K562 (cell line): ENCODE measurements around the gene ADK. TPM values are rescaled to one million over a fixed set of nuclear protein-coding genes. Genes with fewer than 3 reads are reported as not detected.

Experiments
- ATAC-seq: fragments of 200-7000 bp; cut with Tn5 transposase; 3 replicates; pipeline ENCODE4 v1.9.1; 2020; ENCODE audit warnings: moderate library complexity
- BruUV-seq: library from RNA; stranded (reverse); fragments of 400-500 nt; replicated peaks from 2 replicates; lab custom pipeline; 2021; lab: Mats Ljungman, UMichigan
- CTCF ChIA-PET: fragments of 300-600 bp; formaldehyde crosslinking; extraction: SDS; loops from one replicate; lab custom pipeline; 2021; ENCODE audit warnings: low intra/inter-chr PET ratio; lab: Yijun Ruan, JAX
- POLR2A ChIA-PET: fragments of 300-600, 350-650 bp; sonication (Branson Sonifier 250); formaldehyde crosslinking; extraction: SDS; loops from one replicate; lab custom pipeline; 2021; ENCODE audit warnings: antibody characterized with exemption, inconsistent platforms; lab: Yijun Ruan, JAX
- DNase-seq, 4 experiments: peaks; one replicate each; pipeline versions ENCODE4 v3.0.0 to v3.0.0-alpha.2; 2011 to 2018; ENCODE audit warnings: low spot score in 3 of 4, mixed read lengths in 3 of 4; ENCODE audit errors: extremely low read depth in 1 of 4
- FAIRE-seq: peaks from 2 replicates; lab custom pipeline; 2011; peaks lifted over from hg19 to GRCh38; lab: Jason Lieb, UNC
- H2AFZ ChIP-seq: 2 replicates; pipeline ENCODE4 v1.6.0; 2011; ENCODE audit warnings: low read depth, low read length, control low read depth, inconsistent platforms
- H3K27ac ChIP-seq: fragments of 200-600 bp; 3 replicates; pipeline ENCODE4 v1.8.0; 2011; ENCODE audit warnings: low read depth, mild to moderate bottlenecking, control low read depth, inconsistent platforms, low read length, moderate library complexity, mixed read lengths; ENCODE audit errors: extremely low read depth
- H3K27me3 ChIP-seq, 2 experiments: fragments of 300-600 bp in 1 of 2; 2 replicates in 1 of 2; 3 replicates in 1 of 2; pipeline versions ENCODE4 v1.6.0 to v1.8.0; 2011; ENCODE audit warnings: inconsistent platforms in 2 of 2, low read length in 2 of 2, mild to moderate bottlenecking in 1 of 2, mixed read lengths in 1 of 2, moderate library complexity in 1 of 2; ENCODE audit not compliant: control insufficient read depth in 2 of 2, insufficient read depth in 2 of 2
- H3K36me3 ChIP-seq: fragments of 300-600 bp; 3 replicates; pipeline ENCODE4 v1.8.0; 2011; ENCODE audit warnings: mild to moderate bottlenecking, low read length, inconsistent platforms; ENCODE audit not compliant: control insufficient read depth, insufficient read depth
- H3K4me1 ChIP-seq, 2 experiments: fragments of 200-600 bp in 1 of 2; replicated peaks in 1 of 2; 2 replicates in 1 of 2; 3 replicates in 1 of 2; pipeline versions ENCODE4 v1.5.1 to v1.8.0; 2011; ENCODE audit warnings: inconsistent platforms in 2 of 2, low read length in 2 of 2, mild to moderate bottlenecking in 1 of 2, mixed read lengths in 1 of 2, moderate library complexity in 1 of 2; ENCODE audit not compliant: control insufficient read depth in 2 of 2, insufficient read depth in 2 of 2
- H3K4me2 ChIP-seq: 2 replicates; pipeline ENCODE4 v1.6.1; 2011; ENCODE audit warnings: low read length, control low read depth, inconsistent platforms, mixed read lengths; ENCODE audit not compliant: insufficient read depth
- H3K4me3 ChIP-seq: fragments of 200-600 bp; sonication (generic), shearing (Covaris generic); 2 replicates; pipeline ENCODE4 v1.5.1; 2016; ENCODE audit warnings: control low read depth, inconsistent platforms
- H3K79me2 ChIP-seq: fragments of 200-600 bp; 3 replicates; pipeline ENCODE4 v1.8.0; 2011; ENCODE audit warnings: low read length, inconsistent platforms; ENCODE audit not compliant: control insufficient read depth, insufficient read depth
- H3K9ac ChIP-seq, 2 experiments: 2 replicates each; pipeline versions ENCODE4 v1.6.0 to v1.6.1; 2011; ENCODE audit warnings: low read depth in 2 of 2, low read length in 2 of 2, control low read depth in 1 of 2, inconsistent platforms in 1 of 2, mild to moderate bottlenecking in 1 of 2, mixed read lengths in 1 of 2; ENCODE audit not compliant: insufficient read depth in 1 of 2
- H3K9me1 ChIP-seq: one replicate; pipeline ENCODE4 v1.6.0; 2011; ENCODE audit warnings: inconsistent platforms, mild to moderate bottlenecking, low read length, moderate library complexity; ENCODE audit not compliant: control insufficient read depth, insufficient read depth
- H3K9me3 ChIP-seq: replicated peaks from 2 replicates; pipeline ENCODE4 v1.5.1; 2011; ENCODE audit warnings: low read depth, low read length, inconsistent platforms; ENCODE audit not compliant: control insufficient read depth, insufficient read depth
- H4K20me1 ChIP-seq: replicated peaks from 2 replicates; pipeline ENCODE4 v1.6.1; 2011; ENCODE audit warnings: low read length, inconsistent platforms, mixed read lengths; ENCODE audit not compliant: control insufficient read depth, insufficient read depth
- E2F8 ChIP-seq: fragments of 450-650 bp; IDR thresholded peaks from 2 replicates; pipeline ENCODE4 v1.7.1; 2018; ENCODE audit warnings: mild to moderate bottlenecking, low read depth; ENCODE audit not compliant: partially characterized antibody
- FOSL1 ChIP-seq: fragments of 200-800 bp; sonication (Bioruptor generic); conservative IDR thresholded peaks from 2 replicates; pipeline ENCODE4 v1.6.1; 2016; ENCODE audit warnings: missing genetic modification characterization, missing compliant biosample characterization
- MEIS2 ChIP-seq: fragments of 450-650 bp; IDR thresholded peaks from 2 replicates; pipeline ENCODE4 v1.6.1; 2014; ENCODE audit warnings: mild to moderate bottlenecking; ENCODE audit not compliant: partially characterized antibody
- RFX1 ChIP-seq: fragments of 450-650 bp; IDR thresholded peaks from 2 replicates; pipeline ENCODE4 v1.6.1; 2016; ENCODE audit warnings: mild to moderate bottlenecking, moderate library complexity
- STAT5B ChIP-seq: fragments of 250-450 bp; sonication (Bioruptor Pico); IDR thresholded peaks from 2 replicates; pipeline ENCODE4 v1.8.0; 2021; ENCODE audit warnings: mild to moderate bottlenecking, inconsistent platforms
- ZFPM2 ChIP-seq: fragments of 250-450 bp; sonication (Bioruptor Pico); IDR thresholded peaks from 2 replicates; pipeline ENCODE4 v1.5.1; 2022; ENCODE audit warnings: mild to moderate bottlenecking
- ZNF407 ChIP-seq: fragments of 450-650 bp; IDR thresholded peaks from 2 replicates; pipeline ENCODE4 v1.6.1; 2016; ENCODE audit warnings: low read depth
- in situ Hi-C: fragments of 300-500 bp; cut with MboI; formaldehyde crosslinking; loops from 4 replicates; pipeline ENCODE4 v1.15.0; 2018; ENCODE audit warnings: inconsistent platforms, mixed read lengths
- intact Hi-C: fragments of 100-400 bp; cut with micrococcal nuclease; formaldehyde crosslinking; loops from 2 replicates; pipeline ENCODE4 v1.14.2; 2022
- polyA plus RNA-seq, 8 experiments: library from polyadenylated mRNA; depleted of rRNA in 4 of 8; stranded (reverse) in 5 of 8; unstranded in 3 of 8; fragments of >200 nt; fragmentation: Nextera tagmentation in 2 of 8; fragmentation: Illumina TruSeq in 1 of 8; extraction: Ambion mirVana in 2 of 8; extraction: Trizol in 1 of 8; gene quantifications; 2 replicates each; pipeline versions ENCODE4 v1.2.1 to v1.2.3, GENCODE V29; 2011 to 2014; ENCODE audit warnings: inconsistent platforms in 1 of 8, missing spikeins in 1 of 8
- total RNA-seq, 7 experiments: library from RNA; depleted of rRNA in 6 of 7; stranded (reverse); fragments of >200 nt in 6 of 7; fragmentation: Illumina TruSeq in 2 of 7; extraction: Trizol in 2 of 7; gene quantifications; 2 replicates each; pipeline versions ENCODE4 v1.2.1 to v1.2.3, GENCODE V29; 2011 to 2021; ENCODE audit warnings: low replicate concordance in 1 of 7

ADK gene
- total and polyA plus RNA-seq, 9 of the 15 experiments (the other 6 are each of a cell fraction or from before 2014, with no cell fraction given): 54.2 to 97.8 (median 73.6) TPM

- in situ Hi-C loops (no loop called here), intact Hi-C loops (no loop called here)
- no peak for DNase-seq
- H2AFZ ChIP-seq: no peak overlapping the region
- no peaks in the 10 kb centered on the region for H4K20me1 ChIP-seq
- H3K9ac ChIP-seq: no peak overlapping the region
- no peak overlapping the region for H3K27ac ChIP-seq
- no peak overlapping the region for H3K4me2 ChIP-seq
- CTCF ChIA-PET: no interaction called here
- BruUV-seq: no TSS peak
- no peaks in the 10 kb centered on the region for H3K4me1 ChIP-seq
- no peaks in the 10 kb centered on the region for H3K9me1 ChIP-seq
- no peak overlapping the region for H3K4me3 ChIP-seq
- H3K9me3 ChIP-seq: no peaks in the 10 kb centered on the region
- POLR2A ChIA-PET: no interaction called here
- ATAC-seq: no peak
- no peaks in the 10 kb centered on the region for H3K27me3 ChIP-seq
- no peak for TF ChIP-seq E2F8
- no peak for TF ChIP-seq RFX1
- TF ChIP-seq STAT5B (CRISPR knock-in tag): no peak
- no peak for TF ChIP-seq ZFPM2 (CRISPR knock-in tag)
- no peak for TF ChIP-seq ZNF407
- TF ChIP-seq FOSL1 (tag): peak; percentile 31; the same call in 1 of the 2 replicates
- no peak for TF ChIP-seq MEIS2
- H3K36me3 ChIP-seq: peaks cover 3% of the 10 kb centered on the region; the same call in 1 of the 3 replicates
- FAIRE-seq: no peak
- H3K79me2 ChIP-seq: no peaks in the 10 kb centered on the region
Measured at GRCh38 chr10:74612195-74612594, 461.2 kb downstream of the ADK start.
